K562 (cell line): Measurements from ENCODE around the gene CCDC136. TPM values are rescaled to one million over a fixed set of nuclear protein-coding genes. Genes with fewer than 3 reads are reported as not detected.

Experiments used
- MCM7 ChIP-seq, 2 experiments: fragments of 450-650 bp; IDR thresholded peaks; 2 replicates each; pipeline ENCODE4 v1.6.1; 2016 to 2018
- NCOA6 ChIP-seq: fragments of 450-650 bp; IDR thresholded peaks from 2 replicates; pipeline ENCODE4 v1.6.1; 2017; ENCODE audit warnings: mild to moderate bottlenecking
- NFIX ChIP-seq: fragments of 250-450 bp; sonication (Bioruptor Pico); IDR thresholded peaks from 2 replicates; pipeline ENCODE4 v1.4.0; 2020; ENCODE audit warnings: low read depth, mild to moderate bottlenecking, moderate library complexity
- NFYB ChIP-seq: IDR thresholded peaks from 2 replicates; pipeline ENCODE4 v1.6.1; 2011; ENCODE audit warnings: mild to moderate bottlenecking, moderate library complexity; ENCODE audit not compliant: insufficient read length; ENCODE audit errors: extremely low read depth
- POLR2AphosphoS5 ChIP-seq: IDR thresholded peaks from 2 replicates; pipeline ENCODE4 v1.6.1; 2011; ENCODE audit warnings: mild to moderate bottlenecking, low read depth, low read length, moderate library complexity; ENCODE audit not compliant: control insufficient read depth, insufficient read depth
- TCFL5 ChIP-seq: fragments of 250-450 bp; sonication (Bioruptor Pico); conservative IDR thresholded peaks from 2 replicates; pipeline ENCODE4 v1.6.1; 2021; ENCODE audit warnings: mild to moderate bottlenecking, moderate library complexity, matching md5 sums
- polyA plus RNA-seq, 8 experiments: library from polyadenylated mRNA; depleted of rRNA in 4 of 8; stranded (reverse) in 5 of 8; unstranded in 3 of 8; fragments of >200 nt; fragmentation: Nextera tagmentation in 2 of 8; fragmentation: Illumina TruSeq in 1 of 8; extraction: Ambion mirVana in 2 of 8; extraction: Trizol in 1 of 8; gene quantifications; 2 replicates each; pipeline versions ENCODE4 v1.2.1 to v1.2.3, GENCODE V29; 2011 to 2014; ENCODE audit warnings: inconsistent platforms in 1 of 8, missing spikeins in 1 of 8
- total RNA-seq, 7 experiments: library from RNA; depleted of rRNA in 6 of 7; stranded (reverse); fragments of >200 nt in 6 of 7; fragmentation: Illumina TruSeq in 2 of 7; extraction: Trizol in 2 of 7; gene quantifications; 2 replicates each; pipeline versions ENCODE4 v1.2.1 to v1.2.3, GENCODE V29; 2011 to 2021; ENCODE audit warnings: low replicate concordance in 1 of 7
- TF ChIP-seq, protein P1 (sequence below): fragments of 450-650 bp; IDR thresholded peaks from 2 replicates; pipeline ENCODE4 v1.6.1; 2017; ENCODE audit warnings: antibody characterized with exemption
- TF ChIP-seq, protein P2 (sequence below): fragments of 450-650 bp; IDR thresholded peaks from 2 replicates; pipeline ENCODE4 v1.6.1; 2018; ENCODE audit warnings: mild to moderate bottlenecking, low read depth; ENCODE audit not compliant: partially characterized antibody
- TF ChIP-seq, protein P3 (sequence below): sonication (generic); formaldehyde crosslinking; IDR thresholded peaks from 2 replicates; pipeline ENCODE4 v1.8.0; 2023; ENCODE audit warnings: mild to moderate bottlenecking, missing genetic modification reagents
- TF ChIP-seq, protein P4 (sequence below), 3 experiments: fragments of 200-800 bp in 1 of 3; sonication (Bioruptor generic) in 1 of 3; sonication (generic) in 1 of 3; formaldehyde crosslinking in 1 of 3; IDR thresholded peaks; 2 replicates each; pipeline versions ENCODE4 v1.6.1 to v1.8.0; 2016 to 2022; ENCODE audit warnings: mild to moderate bottlenecking in 2 of 3, missing compliant biosample characterization in 2 of 3, missing genetic modification characterization in 2 of 3, missing genetic modification reagents in 1 of 3

CCDC136 gene
- total and polyA plus RNA-seq, 9 of the 15 experiments (the other 6 are each of a cell fraction or from before 2014, with no cell fraction given), result 2.4 to 40.8 (median 26.5) TPM

DNA sequence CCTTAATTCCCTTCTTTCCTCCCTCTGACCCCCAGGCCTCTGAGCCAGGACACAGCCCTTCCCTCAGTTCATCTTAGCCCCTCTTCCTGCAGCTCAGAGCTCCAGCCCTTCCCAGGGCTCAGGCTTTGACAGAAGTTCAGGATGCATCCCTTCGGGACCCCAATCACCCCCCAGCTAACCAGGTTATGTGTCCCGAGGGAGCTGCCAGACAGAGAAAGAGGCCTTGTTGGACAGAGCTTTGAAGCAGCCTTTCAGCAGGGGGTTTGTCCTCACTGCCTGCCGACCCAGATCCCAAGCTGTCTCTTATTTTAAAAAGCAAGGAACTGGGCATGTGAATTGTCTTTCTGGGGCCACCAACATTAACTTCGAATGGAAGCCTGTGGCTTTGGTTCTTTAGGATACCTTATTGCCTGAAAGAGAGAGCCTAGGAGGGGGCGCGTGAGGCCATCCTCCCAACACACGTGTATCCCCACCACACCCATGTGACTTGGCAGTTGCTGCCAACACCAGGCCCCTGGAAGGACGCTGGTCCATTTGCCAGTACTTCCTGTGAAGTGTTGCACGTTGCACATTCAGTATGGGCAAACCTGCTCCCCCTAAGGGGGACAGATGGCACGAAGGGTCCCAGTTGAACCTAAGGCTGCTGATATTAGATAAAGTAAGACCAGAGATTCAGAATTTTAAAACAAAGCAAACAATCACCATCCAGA, 858 bp downstream of the CCDC136 start (continued):
- TF ChIP-seq, protein P1, sequence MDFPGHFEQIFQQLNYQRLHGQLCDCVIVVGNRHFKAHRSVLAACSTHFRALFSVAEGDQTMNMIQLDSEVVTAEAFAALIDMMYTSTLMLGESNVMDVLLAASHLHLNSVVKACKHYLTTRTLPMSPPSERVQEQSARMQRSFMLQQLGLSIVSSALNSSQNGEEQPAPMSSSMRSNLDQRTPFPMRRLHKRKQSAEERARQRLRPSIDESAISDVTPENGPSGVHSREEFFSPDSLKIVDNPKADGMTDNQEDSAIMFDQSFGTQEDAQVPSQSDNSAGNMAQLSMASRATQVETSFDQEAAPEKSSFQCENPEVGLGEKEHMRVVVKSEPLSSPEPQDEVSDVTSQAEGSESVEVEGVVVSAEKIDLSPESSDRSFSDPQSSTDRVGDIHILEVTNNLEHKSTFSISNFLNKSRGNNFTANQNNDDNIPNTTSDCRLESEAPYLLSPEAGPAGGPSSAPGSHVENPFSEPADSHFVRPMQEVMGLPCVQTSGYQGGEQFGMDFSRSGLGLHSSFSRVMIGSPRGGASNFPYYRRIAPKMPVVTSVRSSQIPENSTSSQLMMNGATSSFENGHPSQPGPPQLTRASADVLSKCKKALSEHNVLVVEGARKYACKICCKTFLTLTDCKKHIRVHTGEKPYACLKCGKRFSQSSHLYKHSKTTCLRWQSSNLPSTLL, result no peak
- TF ChIP-seq MCM7 (IDR thresholded peaks at IDR 0.05) (no peak), NFYB (no peak), TCFL5 (no peak), NFIX (CRISPR knock-in tag) (no peak), NCOA6 (no peak), POLR2AphosphoS5 (no peak)
- TF ChIP-seq, protein P2, sequence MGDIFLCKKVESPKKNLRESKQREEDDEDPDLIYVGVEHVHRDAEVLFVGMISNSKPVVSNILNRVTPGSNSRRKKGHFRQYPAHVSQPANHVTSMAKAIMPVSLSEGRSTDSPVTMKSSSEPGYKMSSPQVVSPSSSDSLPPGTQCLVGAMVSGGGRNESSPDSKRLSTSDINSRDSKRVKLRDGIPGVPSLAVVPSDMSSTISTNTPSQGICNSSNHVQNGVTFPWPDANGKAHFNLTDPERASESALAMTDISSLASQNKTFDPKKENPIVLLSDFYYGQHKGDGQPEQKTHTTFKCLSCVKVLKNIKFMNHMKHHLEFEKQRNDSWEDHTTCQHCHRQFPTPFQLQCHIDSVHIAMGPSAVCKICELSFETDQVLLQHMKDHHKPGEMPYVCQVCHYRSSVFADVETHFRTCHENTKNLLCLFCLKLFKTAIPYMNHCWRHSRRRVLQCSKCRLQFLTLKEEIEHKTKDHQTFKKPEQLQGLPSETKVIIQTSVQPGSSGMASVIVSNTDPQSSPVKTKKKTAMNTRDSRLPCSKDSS, result no peak
- TF ChIP-seq, protein P3, sequence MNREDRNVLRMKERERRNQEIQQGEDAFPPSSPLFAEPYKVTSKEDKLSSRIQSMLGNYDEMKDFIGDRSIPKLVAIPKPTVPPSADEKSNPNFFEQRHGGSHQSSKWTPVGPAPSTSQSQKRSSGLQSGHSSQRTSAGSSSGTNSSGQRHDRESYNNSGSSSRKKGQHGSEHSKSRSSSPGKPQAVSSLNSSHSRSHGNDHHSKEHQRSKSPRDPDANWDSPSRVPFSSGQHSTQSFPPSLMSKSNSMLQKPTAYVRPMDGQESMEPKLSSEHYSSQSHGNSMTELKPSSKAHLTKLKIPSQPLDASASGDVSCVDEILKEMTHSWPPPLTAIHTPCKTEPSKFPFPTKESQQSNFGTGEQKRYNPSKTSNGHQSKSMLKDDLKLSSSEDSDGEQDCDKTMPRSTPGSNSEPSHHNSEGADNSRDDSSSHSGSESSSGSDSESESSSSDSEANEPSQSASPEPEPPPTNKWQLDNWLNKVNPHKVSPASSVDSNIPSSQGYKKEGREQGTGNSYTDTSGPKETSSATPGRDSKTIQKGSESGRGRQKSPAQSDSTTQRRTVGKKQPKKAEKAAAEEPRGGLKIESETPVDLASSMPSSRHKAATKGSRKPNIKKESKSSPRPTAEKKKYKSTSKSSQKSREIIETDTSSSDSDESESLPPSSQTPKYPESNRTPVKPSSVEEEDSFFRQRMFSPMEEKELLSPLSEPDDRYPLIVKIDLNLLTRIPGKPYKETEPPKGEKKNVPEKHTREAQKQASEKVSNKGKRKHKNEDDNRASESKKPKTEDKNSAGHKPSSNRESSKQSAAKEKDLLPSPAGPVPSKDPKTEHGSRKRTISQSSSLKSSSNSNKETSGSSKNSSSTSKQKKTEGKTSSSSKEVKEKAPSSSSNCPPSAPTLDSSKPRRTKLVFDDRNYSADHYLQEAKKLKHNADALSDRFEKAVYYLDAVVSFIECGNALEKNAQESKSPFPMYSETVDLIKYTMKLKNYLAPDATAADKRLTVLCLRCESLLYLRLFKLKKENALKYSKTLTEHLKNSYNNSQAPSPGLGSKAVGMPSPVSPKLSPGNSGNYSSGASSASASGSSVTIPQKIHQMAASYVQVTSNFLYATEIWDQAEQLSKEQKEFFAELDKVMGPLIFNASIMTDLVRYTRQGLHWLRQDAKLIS, result no peak
- TF ChIP-seq, protein P4, sequence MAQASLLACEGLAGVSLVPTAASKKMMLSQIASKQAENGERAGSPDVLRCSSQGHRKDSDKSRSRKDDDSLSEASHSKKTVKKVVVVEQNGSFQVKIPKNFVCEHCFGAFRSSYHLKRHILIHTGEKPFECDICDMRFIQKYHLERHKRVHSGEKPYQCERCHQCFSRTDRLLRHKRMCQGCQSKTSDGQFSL (CRISPR knock-in tag; IDR thresholded peaks at IDR 0.05), result 0 out of 2 replicates have a peak, but pooled peaks have one; percentile 18
- TF ChIP-seq, protein P4 (tag; IDR thresholded peaks at IDR 0.05), result no peak
